Epithelial cell of alveolus of lung (primary cell): Measurements from ENCODE around the gene CT55. TPM values are rescaled to one million over a fixed set of nuclear protein-coding genes. Genes with fewer than 3 reads are reported as not detected.

Experiments
- total RNA-seq: library from RNA; depleted of rRNA; stranded (reverse); fragments of >200 nt; gene quantifications from 2 replicates; pipeline ENCODE4 v1.2.1, GENCODE V29; 2015

The CT55 gene
- total RNA-seq = not detected in 2 replicates

GRCh38 chrX:135170877-135171519 lies at the start of gene CT55:
Gene CT55 (minus strand): TSS chrX:135171398. CDS start chrX:135171171, 227 bp downstream.

GRCh38 chrX:135120056-135120576 lies 51.1 kb downstream of the CT55 start, which contains the start of gene ETDB:
Gene ETDB (minus strand): TSS chrX:135120526. CDS start chrX:135119261, 1,265 bp downstream.

Other genes with a start within 250 kb of the CT55 start
- gene SMIM10, start 180.4 kb downstream of the CT55 start, total RNA-seq = 7.1 and 11.3 TPM in 2 replicates
- gene RTL8B, start 148.9 kb downstream of the CT55 start, total RNA-seq = 17.1 and 18.4 TPM in 2 replicates
- 215 and 239 TPM in 2 replicates for gene RTL8C, start 139.0 kb downstream of the CT55 start, total RNA-seq
- gene RTL8A, start 119.3 kb downstream of the CT55 start, total RNA-seq = 26.2 and 48.4 TPM in 2 replicates
- gene SMIM10L2B, start 72.7 kb downstream of the CT55 start, total RNA-seq = 2.2 and 4.6 TPM in 2 replicates
- not detected in 2 replicates for gene ETDB, start 50.9 kb downstream of the CT55 start, total RNA-seq
- gene ETDA, start 80.7 kb upstream of the CT55 start, total RNA-seq = not detected in 2 replicates
- not detected in 2 replicates for gene ETDC, start 138.1 kb upstream of the CT55 start, total RNA-seq
- gene ZNF75D, start 172.7 kb upstream of the CT55 start, total RNA-seq = 3.1 and 7.1 TPM in 2 replicates
- gene ZNF449, start 173.4 kb upstream of the CT55 start, total RNA-seq = 3.1 and 3.8 TPM in 2 replicates